HG03432 (cell line): ENCODE measurements around the gene GSTM2.
"Not testable (repeated sequence)": the region's sequence is repeated elsewhere in the genome, so short reads cannot be mapped to it uniquely, and the experiment has no call there.

ENCODE experiments used
- ATAC-seq: cut with Tn5 transposase; IDR thresholded peaks from one replicate; pipeline ENCODE4 v1.9.1; 2021; ENCODE audit warnings: mild to moderate bottlenecking, moderate library complexity; ENCODE audit not compliant: unreplicated experiment

GSTM2 gene

GRCh38 chr1:109673861-109674260, 6.0 kb downstream of the GSTM2 start:
- not testable (repeated sequence) for ATAC-seq

- ATAC-seq = not testable (repeated sequence)
These were observed 9.0 kb downstream of the GSTM2 start for GRCh38 chr1:109676683-109677381.

- no peak for ATAC-seq
These were observed 9.6 kb downstream of the GSTM2 start for GRCh38 chr1:109677459-109677858.

DNA sequence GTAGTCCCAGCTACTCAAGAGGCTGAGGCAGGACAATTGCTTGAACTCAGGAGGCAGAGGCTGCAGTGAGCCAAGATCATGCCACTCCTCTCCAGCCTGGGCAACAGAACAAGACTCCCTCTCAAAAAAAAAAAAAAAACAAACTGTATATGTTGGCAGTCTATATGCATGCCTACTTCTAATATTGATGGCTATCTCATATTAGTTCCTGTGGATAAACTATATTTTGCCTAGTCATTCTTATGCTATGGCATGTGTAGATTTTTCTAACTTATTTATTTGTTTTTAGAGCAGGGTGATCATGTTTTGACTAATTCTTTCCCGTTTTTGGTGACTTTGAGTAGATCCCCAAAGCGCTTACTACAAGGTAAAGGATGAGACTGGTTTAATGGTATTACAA, 10.8 kb downstream of the GSTM2 start:
- ATAC-seq = not testable (repeated sequence)

- not testable (repeated sequence) for ATAC-seq
These were observed 16.9 kb downstream of the GSTM2 start for GRCh38 chr1:109684777-109685176.

- ATAC-seq = not testable (repeated sequence)
These were observed 17.5 kb downstream of the GSTM2 start for GRCh38 chr1:109685399-109685798.

- ATAC-seq = not testable (repeated sequence)
These were observed 18.0 kb downstream of the GSTM2 start for GRCh38 chr1:109685890-109686289.

- ATAC-seq = not testable (repeated sequence)
These were observed 19.3 kb downstream of the GSTM2 start for GRCh38 chr1:109687109-109687508.

DNA sequence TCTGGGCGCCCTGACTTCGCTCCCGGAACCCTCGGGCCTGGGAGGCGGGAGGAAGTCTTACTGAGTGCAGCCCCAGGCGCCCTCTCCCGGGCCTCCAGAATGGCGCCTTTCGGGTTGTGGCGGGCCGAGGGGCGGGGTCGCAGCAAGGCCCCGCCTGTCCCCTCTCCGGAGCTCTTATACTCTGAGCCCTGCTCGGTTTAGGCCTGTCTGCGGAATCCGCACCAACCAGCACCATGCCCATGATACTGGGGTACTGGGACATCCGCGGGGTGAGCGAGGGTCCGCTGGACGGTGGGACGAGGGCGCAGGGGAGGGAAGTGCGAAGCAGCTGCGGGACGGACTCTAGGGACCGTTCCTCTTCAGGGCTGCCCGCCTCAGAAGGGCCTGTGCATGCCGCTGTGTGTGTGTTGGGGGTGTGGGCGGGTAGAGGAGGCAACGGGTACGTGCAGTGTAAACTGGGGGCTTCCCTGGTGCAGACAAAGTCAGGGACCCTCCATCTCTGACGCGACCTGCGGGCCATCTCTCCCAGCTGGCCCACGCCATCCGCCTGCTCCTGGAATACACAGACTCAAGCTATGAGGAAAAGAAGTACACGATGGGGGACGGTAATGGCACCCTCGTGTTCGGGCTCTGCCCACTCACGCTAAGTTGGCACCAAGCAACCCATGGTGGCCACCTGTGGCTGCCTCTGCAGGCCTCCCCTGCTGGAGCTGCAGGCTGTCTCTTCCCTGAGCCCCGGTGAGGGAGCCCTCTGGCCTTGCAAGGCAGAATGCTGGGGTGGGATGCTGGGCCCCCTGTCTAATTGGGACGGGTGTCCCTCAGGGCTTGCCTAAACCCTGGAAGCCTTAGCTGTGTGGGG, 20.0 kb downstream of the GSTM2 start, which contains the start of gene GSTM1:
GSTM1 (plus strand) TSS at position 177 of the 859 bp plus-strand sequence; CDS start at position 234, 57 bp downstream.
- ATAC-seq = no peak

DNA sequence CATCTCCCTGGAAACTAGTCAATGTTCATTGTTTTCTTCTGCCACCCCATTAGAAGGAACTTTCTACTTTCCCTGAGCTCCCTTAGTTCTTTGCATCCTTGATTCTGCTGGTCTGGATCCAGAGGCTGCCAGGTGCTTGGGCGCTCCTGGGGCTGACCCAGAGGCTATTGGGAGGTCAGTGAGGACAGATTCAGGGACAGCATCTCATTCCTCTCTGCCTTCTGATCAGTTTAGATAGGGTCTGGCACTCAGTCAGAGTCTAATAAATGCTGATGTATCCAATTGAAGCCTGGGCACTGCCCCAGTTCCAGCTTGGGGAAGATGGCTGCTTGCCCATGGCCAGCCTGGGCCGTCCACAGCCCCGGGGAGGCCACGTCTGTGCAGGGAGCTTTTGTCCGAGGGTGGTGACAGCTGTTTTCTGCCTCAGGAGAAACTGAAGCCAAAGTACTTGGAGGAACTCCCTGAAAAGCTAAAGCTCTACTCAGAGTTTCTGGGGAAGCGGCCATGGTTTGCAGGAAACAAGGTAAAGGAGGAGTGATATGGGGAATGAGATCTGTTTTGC, 22.1 kb downstream of the GSTM2 start:
- ATAC-seq = no peak

DNA sequence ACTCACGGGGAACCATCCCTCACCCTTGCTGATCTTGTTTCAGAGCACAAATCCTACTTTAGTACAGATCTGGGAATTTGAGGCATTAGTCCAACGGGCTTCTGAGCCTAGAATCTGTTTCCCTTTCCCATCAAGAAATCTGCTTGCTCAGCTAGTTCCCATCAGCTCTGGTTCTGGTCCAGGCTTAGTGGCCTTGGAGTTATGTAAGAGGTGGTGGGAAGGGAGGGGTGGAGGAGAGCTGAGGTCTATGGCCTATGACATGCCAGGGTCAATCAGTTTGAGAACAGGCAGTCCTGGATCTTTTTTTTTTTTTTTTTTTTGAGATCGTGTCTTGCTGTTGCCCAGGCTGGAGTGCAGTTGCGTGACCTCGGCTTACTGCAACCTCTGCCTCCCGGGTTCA, 23.9 kb downstream of the GSTM2 start:
- ATAC-seq = no peak

- ATAC-seq = not testable (repeated sequence)
These were observed 26.5 kb downstream of the GSTM2 start for GRCh38 chr1:109694400-109694799.

GRCh38 chr1:109695138-109695537, 27.3 kb downstream of the GSTM2 start:
- not testable (repeated sequence) for ATAC-seq

DNA sequence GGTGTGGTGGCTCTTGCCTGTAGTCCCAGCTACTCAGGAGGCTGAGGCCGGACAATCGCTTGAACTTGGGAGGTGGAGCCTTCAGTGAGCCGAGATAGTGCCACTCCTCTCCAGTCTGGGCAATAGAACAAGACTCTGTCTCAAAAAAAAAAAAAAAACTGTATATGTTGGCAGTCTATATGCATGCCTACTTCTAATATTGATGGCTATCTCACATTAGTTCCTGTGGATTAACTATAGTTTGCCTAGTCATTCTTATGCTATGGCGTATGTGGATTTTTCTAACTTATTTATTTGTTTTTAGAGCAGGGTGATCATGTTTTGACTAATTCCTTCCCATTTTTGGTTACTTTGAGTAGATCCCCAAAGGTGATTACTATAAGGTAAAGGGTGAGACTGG, 29.2 kb downstream of the GSTM2 start:
- ATAC-seq = no peak

GRCh38 chr1:109697861-109698260, 30.0 kb downstream of the GSTM2 start:
- not testable (repeated sequence) for ATAC-seq

DNA sequence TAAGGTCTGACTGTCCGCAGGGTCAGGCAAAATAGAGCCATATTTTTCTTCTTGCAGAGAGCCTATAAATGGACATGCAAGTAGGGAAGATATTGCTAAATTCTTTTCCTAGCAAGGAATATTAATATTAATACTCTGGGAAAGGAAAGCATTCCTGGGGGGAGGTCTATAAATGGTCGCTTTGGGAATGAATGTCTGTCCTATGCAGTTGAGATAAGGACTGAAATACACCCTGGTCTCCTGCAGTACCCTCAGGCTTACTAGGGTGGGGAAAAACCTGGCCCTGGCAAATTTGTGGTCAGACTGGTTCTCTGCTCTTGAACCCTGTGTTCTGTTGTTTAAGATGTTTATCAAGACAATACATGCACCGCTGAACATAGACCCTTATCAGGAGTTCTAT, 35.1 kb downstream of the GSTM2 start:
- not testable (repeated sequence) for ATAC-seq

GRCh38 chr1:109704173-109704572, 36.3 kb downstream of the GSTM2 start:
- no peak for ATAC-seq

- ATAC-seq = no peak
These were observed 37.6 kb downstream of the GSTM2 start for GRCh38 chr1:109705411-109705810.

- ATAC-seq = not testable (repeated sequence)
These were observed 41.1 kb downstream of the GSTM2 start for GRCh38 chr1:109708949-109709348.

- ATAC-seq = not testable (repeated sequence)
These were observed 42.0 kb downstream of the GSTM2 start for GRCh38 chr1:109709822-109710221.

- not testable (repeated sequence) for ATAC-seq
These were observed 43.9 kb downstream of the GSTM2 start, which contains the start of gene GSTM5 for GRCh38 chr1:109711593-109712320. TSS of gene GSTM5 (plus strand) at chr1:109712251. CDS start at chr1:109712313, 62 bp downstream.
